ENCODE measurements around the gene SHF.

The SHF gene

DNA sequence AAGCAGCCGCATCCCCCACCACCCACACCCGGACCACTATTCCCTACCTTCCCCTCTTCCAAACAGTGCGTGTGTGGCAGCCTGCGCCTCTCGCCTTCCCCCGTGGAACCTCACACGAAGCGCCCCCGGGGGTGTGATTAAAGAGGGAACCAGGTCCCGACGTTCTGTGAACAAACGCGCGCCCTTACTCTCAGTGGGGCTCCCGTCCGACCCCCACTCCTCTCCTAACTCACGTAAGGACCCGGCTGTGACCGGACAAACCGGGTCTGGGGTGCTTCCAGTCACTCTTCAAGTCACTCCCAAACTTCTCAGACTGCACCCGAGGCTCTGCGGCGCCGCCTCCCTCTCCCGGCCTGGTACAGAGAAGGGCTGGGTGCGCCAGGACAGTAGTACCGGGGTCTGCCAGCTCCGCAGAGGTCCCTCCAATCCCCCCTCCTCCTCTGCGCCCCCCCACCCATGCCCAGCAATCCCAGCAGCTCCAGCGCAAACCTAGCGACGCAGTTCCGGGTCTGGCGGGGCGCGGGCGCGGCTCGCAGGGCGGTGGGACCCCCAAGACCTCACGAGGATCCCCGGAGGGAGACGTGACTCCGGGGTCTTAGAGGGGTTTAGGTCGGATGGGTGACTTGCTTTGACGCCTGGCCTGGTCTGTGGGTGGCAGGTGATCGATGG lies 58.7 kb downstream of the SHF start:
- DNase-seq (ENCODE audit: low read depth in 2 of 2), result no peak

DNA sequence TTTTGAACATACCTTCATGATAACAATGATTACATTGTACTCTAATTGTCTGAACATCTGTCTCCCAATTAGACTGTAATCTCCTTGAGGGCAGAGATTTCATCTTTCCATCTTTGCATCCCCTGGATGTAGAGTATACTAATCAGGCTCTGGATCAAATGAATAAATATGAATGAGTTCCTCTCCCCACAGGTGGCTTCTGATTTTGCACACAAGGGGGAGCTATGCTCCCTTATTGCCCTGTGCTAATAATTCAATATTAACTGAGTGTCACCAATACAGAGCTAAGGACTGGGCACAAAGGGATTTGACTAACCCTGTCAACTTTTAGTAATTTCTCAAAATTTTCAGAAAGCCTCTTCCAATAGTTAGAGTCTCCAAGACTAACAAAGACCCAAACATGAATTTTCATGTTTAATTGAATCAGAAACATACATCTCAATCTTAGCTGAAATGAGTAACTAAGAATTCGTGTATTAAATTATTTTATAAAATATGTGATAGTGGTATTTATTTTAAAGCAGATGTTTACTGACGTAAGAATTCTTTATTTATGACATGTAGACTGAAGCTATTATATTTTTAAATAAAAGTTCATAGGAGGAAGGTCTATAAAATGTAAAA lies 61.1 kb downstream of the SHF start:
- DNase-seq (ENCODE audit: low read depth in 2 of 2), result no peak

DNA sequence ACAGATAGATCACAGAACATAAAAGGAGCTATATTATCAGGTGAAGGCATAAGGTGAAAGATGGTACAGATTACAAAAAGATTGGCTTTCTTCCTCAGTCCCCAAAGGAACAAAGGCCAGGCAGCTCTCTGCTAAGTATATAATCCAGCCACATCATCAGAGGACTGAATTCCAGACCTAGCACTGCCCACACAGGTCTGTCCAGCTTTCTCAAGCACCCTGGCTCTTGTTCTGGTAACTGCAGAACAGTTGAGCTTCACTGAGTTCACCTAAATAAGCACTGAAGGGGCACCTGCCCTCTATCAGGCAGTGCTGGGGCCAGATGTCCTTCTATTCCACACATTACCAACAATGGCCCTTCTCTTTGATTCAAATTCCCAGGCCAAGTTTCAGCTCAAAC lies 64.4 kb downstream of the SHF start:
- DNase-seq (ENCODE audit: low read depth in 2 of 2), result no peak

GRCh38 chr15:45122719-45123118 lies 65.0 kb downstream of the SHF start:
- DNase-seq (ENCODE audit: low read depth in 2 of 2), result no peak

- peak; percentile 52 to 63 for DNase-seq (ENCODE audit: low read depth in 2 of 2)
Measured at GRCh38 chr15:45121706-45122417, 65.9 kb downstream of the SHF start.

DNA sequence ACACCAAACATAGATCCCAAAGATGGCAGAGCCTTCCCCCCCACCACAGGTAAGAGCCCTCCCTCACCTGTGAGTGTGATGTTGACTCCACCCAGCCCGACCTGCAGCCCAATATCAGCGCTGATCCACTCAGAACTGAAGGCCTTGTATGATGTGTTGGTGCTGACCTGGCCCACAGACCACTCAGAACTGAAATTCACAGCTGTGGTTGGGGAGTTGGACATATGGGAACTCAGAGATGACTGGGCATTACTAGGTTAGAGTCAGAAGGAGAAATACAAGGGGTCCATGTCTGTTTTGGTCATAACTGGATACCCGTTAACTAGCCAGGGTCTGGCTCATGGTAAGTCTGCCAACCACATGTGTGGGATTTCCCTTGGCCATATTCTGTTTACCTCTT lies 66.7 kb downstream of the SHF start:
- DNase-seq (ENCODE audit: low read depth in 2 of 2), result no peak

GRCh38 chr15:45120081-45120972 lies 67.4 kb downstream of the SHF start:
- DNase-seq (ENCODE audit: low read depth in 2 of 2), result no peak

- DNase-seq (ENCODE audit: low read depth in 2 of 2), result no peak
Measured at GRCh38 chr15:45118996-45119395, 68.8 kb downstream of the SHF start.

DNA sequence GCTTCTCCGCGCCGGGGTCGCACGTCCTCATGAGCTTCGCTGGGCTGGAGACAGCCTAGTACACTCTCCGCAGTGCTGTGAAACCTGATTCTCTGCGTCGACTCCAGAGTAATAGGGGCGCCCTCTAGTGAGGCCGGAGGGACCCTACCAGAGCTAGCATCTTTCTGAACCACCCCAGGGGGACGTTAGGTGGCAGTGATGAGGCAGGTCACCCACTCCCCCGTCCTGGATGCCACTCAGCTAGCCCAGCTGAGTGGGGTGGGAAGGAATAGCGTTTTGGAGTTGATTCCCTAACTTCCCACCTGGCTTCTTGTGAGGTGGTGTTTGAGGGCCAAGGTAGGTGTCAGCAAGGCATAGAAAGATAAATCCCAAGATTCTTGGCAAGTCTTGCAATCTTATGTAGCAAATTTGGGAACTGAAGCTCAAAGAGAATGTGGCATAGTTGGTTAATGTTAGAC lies 69.6 kb downstream of the SHF start:
- peak; percentile 74 to 77 for DNase-seq (ENCODE audit: low read depth in 2 of 2)

GRCh38 chr15:45117308-45118130 lies 70.2 kb downstream of the SHF start:
- DNase-seq (ENCODE audit: low read depth in 2 of 2), result no peak
